ENCODE results near the gene TLE2.
"Not testable (repeated sequence)": the region's sequence is repeated elsewhere in the genome, so short reads cannot be mapped to it uniquely, and the experiment has no call there.

The TLE2 gene

GRCh38 chr19:3055741-3056416 is 26.8 kb upstream of the TLE2 start:
- DNase-seq, result no peak

GRCh38 chr19:3054972-3055740 is 26.1 kb upstream of the TLE2 start:
- DNase-seq, result no peak

- DNase-seq, result no peak
These were observed 25.3 kb upstream of the TLE2 start for GRCh38 chr19:3054265-3054971.

- DNase-seq, result no peak
These were observed 24.7 kb upstream of the TLE2 start for GRCh38 chr19:3053780-3054179.

GRCh38 chr19:3053218-3053621 is 24.1 kb upstream of the TLE2 start:
- peak; percentile 39 for DNase-seq

- not testable (repeated sequence) for DNase-seq
These were observed 20.9 kb upstream of the TLE2 start for GRCh38 chr19:3050016-3050415.

GRCh38 chr19:3049089-3049488 is 20.0 kb upstream of the TLE2 start:
- DNase-seq, result no peak

- DNase-seq, result no peak
These were observed 19.1 kb upstream of the TLE2 start for GRCh38 chr19:3048190-3048533.

GRCh38 chr19:3047496-3048189 is 18.6 kb upstream of the TLE2 start:
- peak; percentile 71 for DNase-seq

GRCh38 chr19:3046698-3047495 is 17.8 kb upstream of the TLE2 start:
- DNase-seq, result no peak

GRCh38 chr19:3045885-3046697 is 17.0 kb upstream of the TLE2 start:
- DNase-seq, result no peak

- no peak for DNase-seq
These were observed 16.1 kb upstream of the TLE2 start for GRCh38 chr19:3045191-3045590.

- no peak for DNase-seq
These were observed 13.7 kb upstream of the TLE2 start for GRCh38 chr19:3042621-3043267.

GRCh38 chr19:3041761-3042620 is 12.9 kb upstream of the TLE2 start:
- DNase-seq, result no peak

GRCh38 chr19:3041327-3041726 is 12.2 kb upstream of the TLE2 start:
- DNase-seq, result no peak

- peak; percentile 37 for DNase-seq
These were observed 10.6 kb upstream of the TLE2 start for GRCh38 chr19:3039641-3040077.

GRCh38 chr19:3039125-3039524 is 10.0 kb upstream of the TLE2 start:
- DNase-seq, result no peak

GRCh38 chr19:3038214-3038613 is 9.1 kb upstream of the TLE2 start:
- no peak for DNase-seq

GRCh38 chr19:3036977-3037544 is 8.0 kb upstream of the TLE2 start:
- DNase-seq, result not testable (repeated sequence)
